Neural progenitor cell (in vitro differentiated cells): Measurements from ENCODE around the gene GOLGA3. TPM values are rescaled to one million over a fixed set of nuclear protein-coding genes. Genes with fewer than 3 reads are reported as not detected.
A peak's percentile ranks its signal among the peaks of the same experiment; 100 is the strongest.

Experiments
- DNase-seq: peaks from one replicate; pipeline ENCODE4 v3.0.0-alpha.2; 2016; ENCODE audit warnings: low spot score
- H2AFZ ChIP-seq: fragments of 200-600 bp; sonication (generic); replicated peaks from 2 replicates; pipeline ENCODE4 v1.6.1; 2016; ENCODE audit warnings: antibody characterized with exemption
- H3F3A ChIP-seq: fragments of 200-600 bp; sonication (generic); 2 replicates; pipeline ENCODE4 v1.6.1; 2016; ENCODE audit warnings: antibody characterized with exemption, low read depth
- H3K27ac ChIP-seq: fragments of 200-600 bp; sonication (generic); 2 replicates; pipeline ENCODE4 v1.5.1; 2016; ENCODE audit warnings: mild to moderate bottlenecking
- H3K27me3 ChIP-seq: fragments of 200-600 bp; sonication (generic); 2 replicates; pipeline ENCODE4 v1.6.1; 2016; ENCODE audit warnings: mild to moderate bottlenecking, moderate library complexity
- H3K36me3 ChIP-seq: fragments of 200-600 bp; sonication (generic); 2 replicates; pipeline ENCODE4 v1.5.1; 2016
- H3K4me1 ChIP-seq: fragments of 200-600 bp; sonication (generic); 2 replicates; pipeline ENCODE4 v1.6.1; 2016; ENCODE audit warnings: mixed run types
- H3K4me2 ChIP-seq: fragments of 200-600 bp; sonication (generic); 2 replicates; pipeline ENCODE4 v1.6.1; 2016
- H3K4me3 ChIP-seq: fragments of 200-600 bp; sonication (generic); 2 replicates; pipeline ENCODE4 v1.5.1; 2016
- H3K79me2 ChIP-seq: fragments of 200-600 bp; sonication (generic); 2 replicates; pipeline ENCODE4 v1.6.1; 2016; ENCODE audit warnings: low read depth
- H3K9ac ChIP-seq: fragments of 200-600 bp; sonication (generic); 2 replicates; pipeline ENCODE4 v1.6.1; 2016
- H3K9me3 ChIP-seq: fragments of 200-600 bp; sonication (generic); 2 replicates; pipeline ENCODE4 v1.5.1; 2016; ENCODE audit warnings: low read depth
- H4K20me1 ChIP-seq: fragments of 200-600 bp; sonication (generic); 2 replicates; pipeline ENCODE4 v1.6.1; 2016; ENCODE audit warnings: low read depth
- H3K27ac Mint-ChIP-seq: 3 replicates; pipeline ENCODE4 v1.8.0; 2021; ENCODE audit warnings: mixed read lengths
- H3K27me3 Mint-ChIP-seq: 2 replicates; pipeline ENCODE4 v1.8.0; 2022; ENCODE audit warnings: low read depth, mild to moderate bottlenecking, inconsistent platforms, moderate library complexity, mixed read lengths; ENCODE audit not compliant: insufficient read depth
- H3K36me3 Mint-ChIP-seq: 3 replicates; pipeline ENCODE4 v1.8.0; 2021; ENCODE audit warnings: mixed read lengths
- H3K4me1 Mint-ChIP-seq: 3 replicates; pipeline ENCODE4 v1.8.0; 2021; ENCODE audit warnings: mixed read lengths
- H3K4me3 Mint-ChIP-seq: 3 replicates; pipeline ENCODE4 v1.8.0; 2021; ENCODE audit warnings: mild to moderate bottlenecking, moderate library complexity, mixed read lengths
- H3K9me3 Mint-ChIP-seq: 3 replicates; pipeline ENCODE4 v1.8.0; 2020; ENCODE audit warnings: mixed read lengths
- CTCF ChIP-seq: fragments of 200-600 bp; sonication (generic); IDR thresholded peaks from 2 replicates; pipeline ENCODE4 v1.5.1; 2017; ENCODE audit warnings: antibody characterized with exemption, mild to moderate bottlenecking
- EZH2 ChIP-seq: fragments of 200-600 bp; sonication (generic); IDR thresholded peaks from 2 replicates; pipeline ENCODE4 v1.6.1; 2017; ENCODE audit warnings: antibody characterized with exemption, mild to moderate bottlenecking, moderate library complexity
- EZH2phosphoT487 ChIP-seq: fragments of 200-600 bp; sonication (generic); IDR thresholded peaks from 2 replicates; pipeline ENCODE4 v1.6.1; 2017; ENCODE audit warnings: antibody characterized with exemption
- total RNA-seq: library from RNA; depleted of rRNA; stranded (reverse); fragments of >200 nt; gene quantifications from 2 replicates; pipeline ENCODE4 v1.2.3, GENCODE V29; 2015; ENCODE audit warnings: low replicate concordance

Gene GOLGA3
- total RNA-seq, 1 donor from 2014 or later: 8.5 TPM

- H3K4me1 ChIP-seq: no peaks in the 10 kb centered on the region
- H4K20me1 ChIP-seq: no peaks in the 10 kb centered on the region
- no peak overlapping the region for H3K4me3 ChIP-seq
- peaks cover 7% of the 10 kb centered on the region for H3F3A ChIP-seq
- H3K79me2 ChIP-seq: no peaks in the 10 kb centered on the region
- Mint-ChIP-seq H3K36me3 (peaks cover 9% of the 10 kb centered on the region), H3K27ac (peak overlapping the region; percentile 11), H3K4me3 (no peak overlapping the region), H3K9me3 (no peaks in the 10 kb centered on the region), H3K4me1 (peaks cover 8% of the 10 kb centered on the region), H3K27me3 (peaks cover 7% of the 10 kb centered on the region)
- no peaks in the 10 kb centered on the region for H3K36me3 ChIP-seq
- no peak overlapping the region for H3K9ac ChIP-seq
- no peaks in the 10 kb centered on the region for H3K27me3 ChIP-seq
- H3K9me3 ChIP-seq: no peaks in the 10 kb centered on the region
- H3K27ac ChIP-seq: no peak overlapping the region
- no peak overlapping the region for H3K4me2 ChIP-seq
- no peak for TF ChIP-seq EZH2
- no peak for TF ChIP-seq CTCF
- no peak for TF ChIP-seq EZH2phosphoT487
- H2AFZ ChIP-seq: no peak overlapping the region
- DNase-seq: no peak
Measured at GRCh38 chr12:132834181-132834711, 5.6 kb upstream of the GOLGA3 start.

GRCh38 chr12:132833341-132833740, 4.7 kb upstream of the GOLGA3 start:
- Histone ChIP-seq H3K79me2 (peaks cover 1% of the 10 kb centered on the region), H3F3A (peaks cover 9% of the 10 kb centered on the region), H3K36me3 (no peaks in the 10 kb centered on the region), H4K20me1 (no peaks in the 10 kb centered on the region), H3K4me3 (no peak overlapping the region), H3K27me3 (no peaks in the 10 kb centered on the region), H3K9me3 (no peaks in the 10 kb centered on the region), H3K4me2 (no peak overlapping the region), H3K27ac (no peak overlapping the region), H3K9ac (no peak overlapping the region), H2AFZ (no peak overlapping the region), H3K4me1 (no peaks in the 10 kb centered on the region)
- H3K9me3 Mint-ChIP-seq: no peaks in the 10 kb centered on the region
- TF ChIP-seq CTCF (no peak), EZH2phosphoT487 (no peak), EZH2 (no peak)
- peaks cover 9% of the 10 kb centered on the region for H3K36me3 Mint-ChIP-seq
- peaks cover 6% of the 10 kb centered on the region for H3K4me1 Mint-ChIP-seq
- no peak for DNase-seq
- no peak overlapping the region for H3K27ac Mint-ChIP-seq
- no peak overlapping the region for H3K4me3 Mint-ChIP-seq
- H3K27me3 Mint-ChIP-seq: peaks cover 7% of the 10 kb centered on the region

- Histone ChIP-seq H3K27me3 (no peaks in the 10 kb centered on the region), H3K79me2 (peaks cover 17% of the 10 kb centered on the region), H3K9me3 (no peaks in the 10 kb centered on the region), H3K9ac (no peak overlapping the region), H3K4me3 (no peak overlapping the region), H3K27ac (no peak overlapping the region), H3F3A (peaks cover 9% of the 10 kb centered on the region), H3K36me3 (no peaks in the 10 kb centered on the region), H3K4me1 (no peaks in the 10 kb centered on the region), H4K20me1 (peaks cover 6% of the 10 kb centered on the region), H2AFZ (no peak overlapping the region), H3K4me2 (no peak overlapping the region)
- no peak overlapping the region for H3K4me3 Mint-ChIP-seq
- no peaks in the 10 kb centered on the region for H3K9me3 Mint-ChIP-seq
- no peak for DNase-seq
- H3K27me3 Mint-ChIP-seq: peaks cover 7% of the 10 kb centered on the region
- peaks cover 13% of the 10 kb centered on the region for H3K36me3 Mint-ChIP-seq
- TF ChIP-seq CTCF: no peak
- no peak for TF ChIP-seq EZH2
- TF ChIP-seq EZH2phosphoT487: no peak
- H3K4me1 Mint-ChIP-seq: peaks cover 15% of the 10 kb centered on the region
- H3K27ac Mint-ChIP-seq: no peak overlapping the region
Measured at GRCh38 chr12:132831771-132832170, 3.1 kb upstream of the GOLGA3 start.
